DMS 273 (cell line): ENCODE results near the gene PNPLA7.

ENCODE experiments used
- DNase-seq: peaks from one replicate; lab custom pipeline; 2025; ENCODE audit not compliant: unreplicated experiment; lab: John Stamatoyannopoulos, UW

PNPLA7 gene

DNA sequence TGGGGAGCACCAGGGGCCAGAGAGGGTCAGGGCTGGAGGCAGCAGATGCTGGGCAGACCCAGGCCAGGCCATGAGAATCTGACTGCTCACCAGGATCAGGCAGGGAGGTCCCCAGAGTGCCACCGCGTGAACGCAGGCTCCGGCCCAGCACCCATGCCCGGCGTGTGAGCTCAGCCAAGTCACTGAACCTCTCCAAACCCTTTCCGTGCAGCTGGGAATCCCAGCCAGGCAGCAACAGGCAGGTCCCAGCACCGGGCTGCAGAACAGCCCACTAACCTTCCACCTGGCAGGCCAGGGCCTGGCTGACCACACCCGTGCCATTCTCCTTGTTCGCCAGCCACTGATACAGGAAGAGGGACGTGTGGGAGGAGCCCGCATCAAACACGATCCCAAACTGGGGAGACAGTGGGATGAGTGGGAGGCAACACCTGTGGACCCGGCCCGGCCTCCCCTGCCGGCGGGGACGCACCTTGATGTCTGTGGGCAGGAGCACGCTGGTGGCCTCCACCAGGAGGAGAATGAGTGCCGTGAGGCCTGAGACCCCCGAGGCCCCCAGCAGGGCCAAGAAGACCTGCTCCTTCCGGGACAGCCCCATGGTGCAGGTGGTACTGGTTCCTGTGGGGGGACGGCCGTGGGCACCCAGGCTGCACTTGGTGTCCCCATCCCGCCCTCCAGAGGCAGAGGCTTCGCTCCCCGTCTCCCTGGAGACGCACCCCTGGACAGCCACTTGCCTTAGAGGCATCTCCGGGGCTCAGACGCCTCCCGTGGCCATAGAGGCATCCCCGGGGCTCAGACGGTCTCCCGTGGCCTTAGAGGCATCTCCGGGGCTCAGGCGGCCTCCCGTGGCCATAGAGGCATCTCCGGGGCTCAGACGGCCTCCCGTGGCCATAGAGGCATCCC is 112.3 kb downstream of the PNPLA7 start:
- no peak for DNase-seq

DNA sequence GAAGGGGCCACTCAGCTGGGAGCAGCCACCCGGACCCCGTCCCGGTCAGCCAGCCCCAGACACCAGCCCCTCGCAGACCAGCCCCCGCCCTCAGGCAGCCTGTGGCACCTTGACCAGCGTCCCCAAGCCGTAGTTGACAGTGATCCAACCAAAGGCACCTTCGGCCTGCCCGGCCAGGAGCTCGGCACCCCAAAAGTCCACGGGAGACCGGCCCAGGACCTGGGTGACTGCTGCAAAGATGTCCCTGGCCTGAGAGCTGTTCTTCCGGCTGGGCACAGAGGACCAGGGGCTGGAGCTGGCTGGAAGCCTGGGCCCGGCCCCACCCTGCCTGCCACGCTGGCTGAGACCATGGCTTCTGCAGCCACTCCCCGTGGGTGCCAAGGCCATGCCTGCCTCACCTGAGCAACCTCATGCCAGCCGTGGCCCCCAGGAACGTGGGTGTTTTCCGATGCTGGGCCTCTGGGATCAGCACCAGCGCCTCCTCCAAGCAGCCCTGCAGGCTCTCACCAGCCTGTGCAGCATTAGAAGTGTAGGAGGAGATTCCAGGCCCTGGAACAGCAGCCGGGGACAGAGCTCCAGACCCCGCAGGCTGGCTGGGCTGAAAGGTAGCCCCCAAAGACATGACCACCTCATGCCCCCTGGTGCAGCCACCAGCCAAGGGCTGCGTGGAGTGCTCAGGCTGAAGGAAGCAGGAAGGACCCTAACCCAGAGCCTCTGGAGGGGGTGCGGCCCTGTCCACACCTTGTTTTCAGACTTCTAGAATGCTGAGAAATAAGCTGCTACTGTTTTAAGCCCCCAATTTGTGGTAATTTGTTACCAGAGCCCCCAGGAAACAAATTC is 113.2 kb downstream of the PNPLA7 start:
- DNase-seq = no peak

DNA sequence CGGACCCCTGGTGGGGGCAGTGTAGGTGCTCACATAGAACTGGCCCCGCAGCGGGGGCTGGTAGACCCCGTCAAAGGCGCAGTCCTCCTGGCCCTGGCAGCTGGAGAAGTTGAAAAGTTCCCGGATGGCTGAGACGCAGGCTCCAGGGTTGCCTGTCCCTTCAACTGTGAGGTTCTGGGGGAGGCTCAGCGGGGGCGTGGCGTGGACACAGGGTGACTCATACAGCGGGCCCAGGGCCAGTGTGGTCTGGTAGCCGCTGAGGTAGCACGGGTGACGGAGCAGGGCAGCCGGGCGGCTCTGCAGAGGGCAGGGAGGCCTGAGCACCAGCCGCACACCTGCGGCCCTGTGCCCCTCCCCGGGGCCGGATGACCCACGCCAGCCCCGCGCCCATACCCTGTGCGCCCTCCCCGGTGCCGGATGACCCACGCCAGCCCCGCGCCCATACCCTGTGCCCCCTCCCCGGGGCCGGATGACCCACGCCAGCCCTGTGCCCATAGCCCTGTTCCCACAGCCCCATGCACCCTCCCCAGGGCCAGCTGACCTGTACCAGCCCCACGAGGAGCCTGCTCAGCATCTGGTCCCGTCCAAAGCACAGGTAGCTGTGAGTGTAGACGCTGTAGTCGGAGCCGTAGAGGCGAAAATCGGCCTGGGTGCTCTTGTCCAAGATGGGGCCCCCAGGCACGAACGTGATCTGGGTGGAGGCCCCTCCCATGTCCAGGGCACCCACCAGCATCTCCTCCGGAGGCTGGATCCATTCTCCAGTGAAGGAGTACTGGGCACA is 114.0 kb downstream of the PNPLA7 start:
- DNase-seq = no peak

DNA sequence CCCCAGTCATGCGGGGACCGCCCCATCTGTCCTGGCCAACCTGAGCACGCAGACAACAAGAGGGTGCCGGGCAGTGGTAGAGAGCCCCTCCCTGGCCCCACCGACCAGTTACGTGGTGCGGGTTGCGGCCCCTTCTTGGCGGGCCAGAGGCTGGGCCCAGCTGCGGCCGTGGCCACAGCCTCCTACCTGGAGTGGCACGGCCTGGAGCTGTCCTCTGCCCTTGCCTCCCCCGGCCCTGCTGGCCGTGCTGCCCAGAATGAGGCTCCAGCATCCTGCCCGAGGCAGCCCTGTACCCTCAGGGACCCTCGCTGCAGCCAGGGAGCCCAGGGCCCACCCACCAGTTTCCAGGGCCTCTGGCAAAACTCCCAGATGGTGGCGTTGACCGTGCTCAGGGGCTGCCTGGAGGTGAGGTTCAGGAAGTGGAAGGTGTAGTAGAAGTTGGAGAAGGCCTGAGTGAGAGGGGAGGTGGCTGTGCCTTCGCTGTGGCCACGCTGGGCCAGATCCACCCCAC is 114.8 kb downstream of the PNPLA7 start:
- DNase-seq = no peak

GRCh38 chr9:137434498-137435380 is 115.5 kb downstream of the PNPLA7 start:
- no peak for DNase-seq

GRCh38 chr9:137433916-137434431 is 116.2 kb downstream of the PNPLA7 start:
- DNase-seq = no peak

- DNase-seq = no peak
These were observed 116.8 kb downstream of the PNPLA7 start for GRCh38 chr9:137433349-137433915.

DNA sequence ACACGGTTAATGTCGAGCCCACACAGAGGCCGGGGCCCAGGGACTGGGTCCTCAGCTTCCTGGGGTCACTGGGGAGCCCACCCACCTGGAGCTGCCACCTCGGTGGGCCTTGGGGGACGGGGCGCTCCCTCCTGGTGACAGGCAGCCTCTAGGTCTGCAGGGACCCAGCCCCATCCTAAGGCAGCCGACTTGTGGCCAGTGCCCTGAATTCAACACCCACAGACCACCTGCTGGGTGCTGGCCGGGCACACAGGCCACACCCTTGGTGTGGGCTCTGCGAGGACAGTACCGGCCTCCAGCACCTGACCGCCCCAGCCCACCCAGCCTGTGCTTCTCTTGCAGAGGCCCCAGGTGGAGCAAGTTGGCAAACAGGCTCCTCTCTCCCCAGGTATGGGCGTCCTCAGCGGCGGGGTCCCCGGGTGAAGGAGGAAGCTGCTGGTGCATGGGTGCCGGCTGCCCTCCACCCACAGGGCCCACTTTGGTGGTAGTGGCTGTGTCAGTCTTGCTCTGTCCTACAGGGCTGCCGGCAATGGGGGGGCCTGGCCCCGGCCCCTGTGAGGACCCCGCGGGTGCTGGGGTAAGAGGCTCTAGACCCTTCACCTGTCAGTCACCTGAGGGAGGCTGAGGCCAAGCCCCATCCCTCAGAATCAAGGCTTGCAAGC is 117.4 kb downstream of the PNPLA7 start:
- DNase-seq = no peak

GRCh38 chr9:137431416-137431931 is 118.7 kb downstream of the PNPLA7 start:
- no peak for DNase-seq

- DNase-seq = no peak
These were observed 119.3 kb downstream of the PNPLA7 start for GRCh38 chr9:137430723-137431415.

- DNase-seq = peak; percentile 48
These were observed 120.1 kb downstream of the PNPLA7 start for GRCh38 chr9:137429974-137430722.

- DNase-seq = no peak
These were observed 120.7 kb downstream of the PNPLA7 start for GRCh38 chr9:137429546-137429890.

- no peak for DNase-seq
These were observed 121.2 kb downstream of the PNPLA7 start for GRCh38 chr9:137428841-137429545.

DNA sequence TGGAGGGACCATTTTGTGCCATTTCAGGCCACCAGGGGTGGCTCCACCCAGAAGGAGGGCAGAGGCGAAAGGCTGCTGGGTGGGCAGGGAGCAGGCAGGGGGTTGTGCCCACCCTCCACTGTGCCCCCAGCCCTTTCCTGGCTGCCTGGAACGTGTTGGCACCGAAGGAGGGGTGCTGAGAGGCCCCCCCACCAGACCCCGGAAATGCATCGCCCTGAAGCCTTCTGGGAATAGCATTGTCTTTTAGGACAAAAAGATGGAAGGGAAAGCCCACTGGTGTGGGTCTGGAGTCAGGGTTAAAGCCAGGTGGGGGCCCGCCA is 121.9 kb downstream of the PNPLA7 start:
- DNase-seq = no peak

- DNase-seq = no peak
These were observed 122.5 kb downstream of the PNPLA7 start for GRCh38 chr9:137427454-137428310.

DNA sequence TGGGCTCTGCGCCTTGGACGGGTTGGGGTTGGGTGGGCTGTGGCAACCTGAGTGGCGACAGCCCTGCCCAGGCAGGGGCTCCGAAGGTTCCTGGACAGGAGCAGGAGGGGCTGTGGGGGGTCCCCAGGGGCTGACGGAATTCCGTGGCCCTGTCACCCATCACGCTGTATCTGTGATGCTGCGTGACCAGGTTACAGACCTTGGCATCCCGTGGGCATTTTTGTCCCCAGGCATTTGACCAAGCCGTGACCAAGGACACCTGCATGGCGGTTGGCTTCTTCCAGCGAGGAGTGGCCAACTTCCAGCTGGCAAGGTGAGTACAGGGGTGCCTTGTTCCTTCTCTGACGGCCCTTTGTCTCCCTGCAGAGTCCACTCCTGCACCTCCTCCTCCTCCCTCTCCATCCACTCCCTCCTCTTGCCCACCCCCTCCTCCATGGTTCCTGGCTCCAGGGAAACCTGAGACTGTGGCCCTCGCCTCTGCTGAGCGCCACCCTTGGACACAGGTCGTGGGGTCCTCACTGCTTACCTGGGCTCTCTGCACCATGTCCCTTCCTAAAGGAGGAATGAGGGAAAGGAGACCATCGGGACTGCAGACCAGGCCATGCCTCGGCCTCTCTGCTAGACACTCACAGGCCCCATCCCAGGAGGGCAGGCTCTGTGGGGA is 124.1 kb downstream of the PNPLA7 start:
- no peak for DNase-seq
